ENCODE measurements around the gene CHAF1B. TPM values are rescaled to one million over a fixed set of nuclear protein-coding genes. Genes with fewer than 3 reads are reported as not detected.

The CHAF1B gene
- total RNA-seq, 2 experiments from 2014 or later = 9.9 to 24.0 TPM

- POLR2A ChIA-PET = interaction anchor here (0.6 kb wide), 1 partner anchor 1085 kb away, joined by 3 read pairs; no protein-coding TSS in a partner anchor
- no TSS peak for BruUV-seq (replicated peaks)
- intact Hi-C loops (cut with micrococcal nuclease; ENCODE audit: unreplicated experiment) = no loop called here
- Histone ChIP-seq H3K4me3 (ENCODE audit: low read depth, low read length, poor library complexity, severe bottlenecking) (no peak overlapping the region), H3K9me2 (ENCODE audit: insufficient read depth, low read length) (no peaks in the 10 kb centered on the region), H3K79me2 (ENCODE audit: insufficient read depth, low read depth, low read length) (no peaks in the 10 kb centered on the region), H3K4me1 (ENCODE audit: insufficient read depth, low read length, poor library complexity, severe bottlenecking) (no peaks in the 10 kb centered on the region), H4K20me1 (ENCODE audit: insufficient read depth, low read length) (no peaks in the 10 kb centered on the region), H2AFZ (ENCODE audit: low read length) (no peak overlapping the region), H3K36me3 (ENCODE audit: insufficient read depth, low read length) (no peaks in the 10 kb centered on the region), H3K9me3 (ENCODE audit: low read length) (no peaks in the 10 kb centered on the region), H3K27ac (ENCODE audit: low read depth, low read length, poor library complexity, severe bottlenecking) (no peak overlapping the region), H3K4me2 (ENCODE audit: low read length) (no peak overlapping the region)
- no peak for DNase-seq (ENCODE audit: low spot score)
- CTCF ChIA-PET (ENCODE audit: unreplicated experiment) = no interaction called here
- no peak for TF ChIP-seq EZH2phosphoT487 (IDR thresholded peaks at IDR 0.05; ENCODE audit: borderline replicate concordance, low read depth, low read length)
- TF ChIP-seq, protein P1, sequence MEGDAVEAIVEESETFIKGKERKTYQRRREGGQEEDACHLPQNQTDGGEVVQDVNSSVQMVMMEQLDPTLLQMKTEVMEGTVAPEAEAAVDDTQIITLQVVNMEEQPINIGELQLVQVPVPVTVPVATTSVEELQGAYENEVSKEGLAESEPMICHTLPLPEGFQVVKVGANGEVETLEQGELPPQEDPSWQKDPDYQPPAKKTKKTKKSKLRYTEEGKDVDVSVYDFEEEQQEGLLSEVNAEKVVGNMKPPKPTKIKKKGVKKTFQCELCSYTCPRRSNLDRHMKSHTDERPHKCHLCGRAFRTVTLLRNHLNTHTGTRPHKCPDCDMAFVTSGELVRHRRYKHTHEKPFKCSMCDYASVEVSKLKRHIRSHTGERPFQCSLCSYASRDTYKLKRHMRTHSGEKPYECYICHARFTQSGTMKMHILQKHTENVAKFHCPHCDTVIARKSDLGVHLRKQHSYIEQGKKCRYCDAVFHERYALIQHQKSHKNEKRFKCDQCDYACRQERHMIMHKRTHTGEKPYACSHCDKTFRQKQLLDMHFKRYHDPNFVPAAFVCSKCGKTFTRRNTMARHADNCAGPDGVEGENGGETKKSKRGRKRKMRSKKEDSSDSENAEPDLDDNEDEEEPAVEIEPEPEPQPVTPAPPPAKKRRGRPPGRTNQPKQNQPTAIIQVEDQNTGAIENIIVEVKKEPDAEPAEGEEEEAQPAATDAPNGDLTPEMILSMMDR (conservative IDR thresholded peaks at IDR 0.05; ENCODE audit: low read length) = no peak
Observed at GRCh38 chr21:36452281-36452825, 67.2 kb downstream of the CHAF1B start.

GRCh38 chr21:36454093-36454531 is 68.9 kb downstream of the CHAF1B start:
- Histone ChIP-seq H3K79me2 (ENCODE audit: insufficient read depth, low read depth, low read length) (no peaks in the 10 kb centered on the region), H3K36me3 (ENCODE audit: insufficient read depth, low read length) (no peaks in the 10 kb centered on the region), H3K4me3 (ENCODE audit: low read depth, low read length, poor library complexity, severe bottlenecking) (no peak overlapping the region), H3K4me2 (ENCODE audit: low read length) (no peak overlapping the region), H4K20me1 (ENCODE audit: insufficient read depth, low read length) (no peaks in the 10 kb centered on the region), H2AFZ (ENCODE audit: low read length) (no peak overlapping the region), H3K9me3 (ENCODE audit: low read length) (no peaks in the 10 kb centered on the region), H3K9me2 (ENCODE audit: insufficient read depth, low read length) (no peaks in the 10 kb centered on the region), H3K27ac (ENCODE audit: low read depth, low read length, poor library complexity, severe bottlenecking) (no peak overlapping the region), H3K4me1 (ENCODE audit: insufficient read depth, low read length, poor library complexity, severe bottlenecking) (no peaks in the 10 kb centered on the region)
- no peak for DNase-seq (ENCODE audit: low spot score)
- intact Hi-C loops (cut with micrococcal nuclease; ENCODE audit: unreplicated experiment) = no loop called here
- CTCF ChIA-PET (ENCODE audit: unreplicated experiment) = no interaction called here
- no TSS peak for BruUV-seq (replicated peaks)
- TF ChIP-seq, protein P1 (conservative IDR thresholded peaks at IDR 0.05; ENCODE audit: low read length) = no peak
- no peak for TF ChIP-seq EZH2phosphoT487 (IDR thresholded peaks at IDR 0.05; ENCODE audit: borderline replicate concordance, low read depth, low read length)
- POLR2A ChIA-PET = interaction anchor here (0.7 kb wide), 1 partner anchor 189 kb away, joined by 3 read pairs; no protein-coding TSS in a partner anchor

DNA sequence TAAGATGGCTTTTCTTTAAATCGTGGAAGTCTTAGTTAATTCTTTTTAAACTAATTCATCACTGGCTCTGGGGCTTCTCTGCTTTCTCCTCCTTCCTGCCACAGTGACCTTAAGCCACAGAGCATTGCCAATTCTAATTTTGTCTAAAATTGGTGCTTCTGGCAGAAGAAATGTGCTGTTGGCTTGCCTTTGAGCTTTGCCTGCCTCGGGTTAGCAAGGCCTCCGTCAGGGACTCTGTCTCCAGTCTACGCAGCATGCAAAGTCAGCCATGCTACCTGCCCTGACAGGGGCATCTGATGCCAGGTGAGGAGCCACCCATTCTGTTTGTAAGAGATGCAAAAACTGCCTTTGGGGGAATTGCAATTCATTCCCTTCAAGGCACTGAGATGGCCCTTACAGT is 69.5 kb downstream of the CHAF1B start:
- no peak overlapping the region for H3K4me2 ChIP-seq (ENCODE audit: low read length)
- DNase-seq (ENCODE audit: low spot score) = no peak
- no peak overlapping the region for H3K4me3 ChIP-seq (ENCODE audit: low read depth, low read length, poor library complexity, severe bottlenecking)
- H3K27ac ChIP-seq (ENCODE audit: low read depth, low read length, poor library complexity, severe bottlenecking) = no peak overlapping the region
- H3K9me3 ChIP-seq (ENCODE audit: low read length) = no peaks in the 10 kb centered on the region
- no peaks in the 10 kb centered on the region for H3K9me2 ChIP-seq (ENCODE audit: insufficient read depth, low read length)
- no peaks in the 10 kb centered on the region for H3K79me2 ChIP-seq (ENCODE audit: insufficient read depth, low read depth, low read length)
- TF ChIP-seq EZH2phosphoT487 (IDR thresholded peaks at IDR 0.05; ENCODE audit: borderline replicate concordance, low read depth, low read length) = no peak
- TF ChIP-seq, protein P1 (conservative IDR thresholded peaks at IDR 0.05; ENCODE audit: low read length) = no peak
- no peaks in the 10 kb centered on the region for H4K20me1 ChIP-seq (ENCODE audit: insufficient read depth, low read length)
- POLR2A ChIA-PET = no interaction called here
- no peaks in the 10 kb centered on the region for H3K36me3 ChIP-seq (ENCODE audit: insufficient read depth, low read length)
- intact Hi-C loops (cut with micrococcal nuclease; ENCODE audit: unreplicated experiment) = no loop called here
- H2AFZ ChIP-seq (ENCODE audit: low read length) = no peak overlapping the region
- no peaks in the 10 kb centered on the region for H3K4me1 ChIP-seq (ENCODE audit: insufficient read depth, low read length, poor library complexity, severe bottlenecking)
- no TSS peak for BruUV-seq (replicated peaks)
- CTCF ChIA-PET (ENCODE audit: unreplicated experiment) = no interaction called here
